Muscle of arm (tissue), 12 donors: ENCODE data around the gene NKAIN2. TPM values are rescaled to one million over a fixed set of nuclear protein-coding genes. Genes with fewer than 3 reads are reported as not detected.

Experiments used
- DNase-seq: peaks from one replicate; pipeline ENCODE4 v3.0.0-alpha.2; 2013
- polyA plus RNA-seq, 12 donors: library from polyadenylated mRNA; unstranded; fragments of 120-200 nt; gene quantifications; one replicate each; pipeline ENCODE4 v1.2.1, GENCODE V29; 2013; ENCODE audit not compliant: insufficient read length in 12 of 12

NKAIN2 gene
- polyA plus RNA-seq, 12 donors: 5.0 to 10.7 (median 7.4) TPM; not detected in 1

- no peak for DNase-seq
These were observed 763.7 kb downstream of the NKAIN2 start for GRCh38 chr6:124567401-124567800.

- no peak for DNase-seq
These were observed 770.3 kb downstream of the NKAIN2 start for GRCh38 chr6:124573953-124574352.

- DNase-seq: no peak
These were observed 774.1 kb downstream of the NKAIN2 start for GRCh38 chr6:124577734-124578281.

- DNase-seq: no peak
These were observed 786.3 kb downstream of the NKAIN2 start for GRCh38 chr6:124590001-124590400.

- DNase-seq: no peak
These were observed 796.0 kb downstream of the NKAIN2 start for GRCh38 chr6:124599656-124600055.

GRCh38 chr6:124604719-124605118, 801.1 kb downstream of the NKAIN2 start:
- DNase-seq: no peak

GRCh38 chr6:124607119-124607627, 803.5 kb downstream of the NKAIN2 start:
- DNase-seq: no peak

- no peak for DNase-seq
These were observed 809.4 kb downstream of the NKAIN2 start for GRCh38 chr6:124613031-124613430.

- no peak for DNase-seq
These were observed 818.7 kb downstream of the NKAIN2 start for GRCh38 chr6:124622351-124622750.

GRCh38 chr6:124633655-124634054, 830.0 kb downstream of the NKAIN2 start:
- DNase-seq: no peak

GRCh38 chr6:124640432-124640831, 836.8 kb downstream of the NKAIN2 start:
- no peak for DNase-seq

GRCh38 chr6:124655866-124656265, 852.2 kb downstream of the NKAIN2 start:
- DNase-seq: no peak

GRCh38 chr6:124658053-124658452, 854.4 kb downstream of the NKAIN2 start:
- no peak for DNase-seq

- no peak for DNase-seq
These were observed 855.8 kb downstream of the NKAIN2 start for GRCh38 chr6:124659427-124659826.

- DNase-seq: no peak
These were observed 856.5 kb downstream of the NKAIN2 start for GRCh38 chr6:124660185-124660584.

GRCh38 chr6:124661097-124661661, 857.5 kb downstream of the NKAIN2 start:
- DNase-seq: no peak

- DNase-seq: no peak
These were observed 864.4 kb downstream of the NKAIN2 start for GRCh38 chr6:124668028-124668427.

- no peak for DNase-seq
These were observed 866.2 kb downstream of the NKAIN2 start for GRCh38 chr6:124669713-124670480.

GRCh38 chr6:124670801-124671200, 867.1 kb downstream of the NKAIN2 start:
- no peak for DNase-seq

- DNase-seq: no peak
These were observed 867.7 kb downstream of the NKAIN2 start for GRCh38 chr6:124671324-124671723.

- DNase-seq: no peak
These were observed 870.4 kb downstream of the NKAIN2 start for GRCh38 chr6:124674042-124674441.

GRCh38 chr6:124676033-124676432, 872.4 kb downstream of the NKAIN2 start:
- no peak for DNase-seq

- DNase-seq: no peak
These were observed 874.2 kb downstream of the NKAIN2 start for GRCh38 chr6:124677874-124678273.
